HG03095 (cell line): ENCODE data around the gene GJE1.
A peak's percentile ranks its signal among the peaks of the same experiment; 100 is the strongest.
"Not testable (repeated sequence)": the region's sequence is repeated elsewhere in the genome, so short reads cannot be mapped to it uniquely, and the experiment has no call there.

Source experiments
- ATAC-seq: cut with Tn5 transposase; IDR thresholded peaks from one replicate; pipeline ENCODE4 v1.9.1; 2021; ENCODE audit warnings: moderate library complexity; ENCODE audit not compliant: unreplicated experiment

The GJE1 gene

GRCh38 chr6:142132625-142133024 is at the start of gene GJE1:
GJE1 (plus strand) TSS chr6:142132925; CDS start chr6:142133159, 234 bp downstream.
- no peak for ATAC-seq

GRCh38 chr6:142087950-142088857 is 44.5 kb upstream of the GJE1 start:
- ATAC-seq = no peak

GRCh38 chr6:142088858-142089216 is 43.9 kb upstream of the GJE1 start:
- no peak for ATAC-seq

GRCh38 chr6:142104820-142105219 is 27.9 kb upstream of the GJE1 start:
- ATAC-seq = not testable (repeated sequence)

- not testable (repeated sequence) for ATAC-seq
These were observed 21.9 kb upstream of the GJE1 start for GRCh38 chr6:142110820-142111219.

GRCh38 chr6:142112451-142113061 is 20.2 kb upstream of the GJE1 start:
- no peak for ATAC-seq

- no peak for ATAC-seq
These were observed 15.4 kb upstream of the GJE1 start for GRCh38 chr6:142117366-142117765.

- ATAC-seq = no peak
These were observed 14.4 kb upstream of the GJE1 start for GRCh38 chr6:142118328-142118727.

- no peak for ATAC-seq
These were observed 13.8 kb upstream of the GJE1 start for GRCh38 chr6:142118925-142119324.

- ATAC-seq = no peak
These were observed 11.4 kb upstream of the GJE1 start for GRCh38 chr6:142121342-142121741.

GRCh38 chr6:142130814-142131213 is 1.9 kb upstream of the GJE1 start:
- ATAC-seq = no peak

- no peak for ATAC-seq
These were observed 6.2 kb downstream of the GJE1 start for GRCh38 chr6:142138876-142139275.

- ATAC-seq = not testable (repeated sequence)
These were observed 8.8 kb downstream of the GJE1 start for GRCh38 chr6:142141531-142141930.

- peak; percentile 100 for ATAC-seq
These were observed 14.3 kb downstream of the GJE1 start, which contains the start of the genes NMBR and VTA1 for GRCh38 chr6:142146828-142147662. NMBR (minus strand) TSS chr6:142147122; CDS start chr6:142088658, 58,464 bp downstream. VTA1 (plus strand) TSS chr6:142147263; CDS start chr6:142147288, 25 bp downstream.

- no peak for ATAC-seq
These were observed 20.0 kb downstream of the GJE1 start for GRCh38 chr6:142152746-142153145.

GRCh38 chr6:142153196-142153595 is 20.5 kb downstream of the GJE1 start:
- no peak for ATAC-seq

GRCh38 chr6:142154336-142154735 is 21.6 kb downstream of the GJE1 start:
- no peak for ATAC-seq

- no peak for ATAC-seq
These were observed 22.4 kb downstream of the GJE1 start for GRCh38 chr6:142155091-142155490.

GRCh38 chr6:142155895-142156757 is 23.4 kb downstream of the GJE1 start:
- ATAC-seq = no peak

- not testable (repeated sequence) for ATAC-seq
These were observed 24.0 kb downstream of the GJE1 start for GRCh38 chr6:142156758-142157068.
